Measurements from ENCODE around the gene LEF1.

LEF1 gene

GRCh38 chr4:108172753-108173598 is 4.2 kb upstream of the LEF1 start:
- peak overlapping the region; percentile 21 for H3K4me3 ChIP-seq (ENCODE audit: severe bottlenecking)
- peaks cover 73% of the 10 kb centered on the region for H3K27me3 ChIP-seq (ENCODE audit: insufficient read depth, poor library complexity, severe bottlenecking)
- no peaks in the 10 kb centered on the region for H3K36me3 ChIP-seq (ENCODE audit: low read depth)
- no peaks in the 10 kb centered on the region for H3K9me3 ChIP-seq (ENCODE audit: severe bottlenecking)
- DNase-seq (ENCODE audit: low spot score) (no peak), ATAC-seq (ENCODE audit: low read depth) (peak; percentile 59)
- no peak overlapping the region for H3K27ac ChIP-seq (ENCODE audit: poor library complexity, severe bottlenecking)
- TF ChIP-seq CTCF (IDR thresholded peaks at IDR 0.05; ENCODE audit: poor library complexity, severe bottlenecking) = no peak
- H3K4me1 ChIP-seq (ENCODE audit: insufficient read depth, poor library complexity, severe bottlenecking) = no peaks in the 10 kb centered on the region

GRCh38 chr4:108172231-108172752 is 3.6 kb upstream of the LEF1 start:
- Histone ChIP-seq H3K27ac (ENCODE audit: poor library complexity, severe bottlenecking) (no peak overlapping the region), H3K36me3 (ENCODE audit: low read depth) (no peaks in the 10 kb centered on the region), H3K4me3 (ENCODE audit: severe bottlenecking) (peak overlapping the region; percentile 21), H3K27me3 (ENCODE audit: insufficient read depth, poor library complexity, severe bottlenecking) (peaks cover 79% of the 10 kb centered on the region), H3K4me1 (ENCODE audit: insufficient read depth, poor library complexity, severe bottlenecking) (no peaks in the 10 kb centered on the region), H3K9me3 (ENCODE audit: severe bottlenecking) (no peaks in the 10 kb centered on the region)
- peak; percentile 14 for TF ChIP-seq CTCF (IDR thresholded peaks at IDR 0.05; ENCODE audit: poor library complexity, severe bottlenecking)
- no peak for DNase-seq (ENCODE audit: low spot score)
- peak; percentile 20 for ATAC-seq (ENCODE audit: low read depth)

- DNase-seq (ENCODE audit: low spot score) (no peak), ATAC-seq (ENCODE audit: low read depth) (no peak)
- H3K9me3 ChIP-seq (ENCODE audit: severe bottlenecking) = no peaks in the 10 kb centered on the region
- no peak for TF ChIP-seq CTCF (IDR thresholded peaks at IDR 0.05; ENCODE audit: poor library complexity, severe bottlenecking)
- no peak overlapping the region for H3K4me3 ChIP-seq (ENCODE audit: severe bottlenecking)
- H3K27ac ChIP-seq (ENCODE audit: poor library complexity, severe bottlenecking) = no peak overlapping the region
- peaks cover 86% of the 10 kb centered on the region for H3K27me3 ChIP-seq (ENCODE audit: insufficient read depth, poor library complexity, severe bottlenecking)
- no peaks in the 10 kb centered on the region for H3K36me3 ChIP-seq (ENCODE audit: low read depth)
- H3K4me1 ChIP-seq (ENCODE audit: insufficient read depth, poor library complexity, severe bottlenecking) = no peaks in the 10 kb centered on the region
These were observed 2.9 kb upstream of the LEF1 start for GRCh38 chr4:108171339-108172230.

DNA sequence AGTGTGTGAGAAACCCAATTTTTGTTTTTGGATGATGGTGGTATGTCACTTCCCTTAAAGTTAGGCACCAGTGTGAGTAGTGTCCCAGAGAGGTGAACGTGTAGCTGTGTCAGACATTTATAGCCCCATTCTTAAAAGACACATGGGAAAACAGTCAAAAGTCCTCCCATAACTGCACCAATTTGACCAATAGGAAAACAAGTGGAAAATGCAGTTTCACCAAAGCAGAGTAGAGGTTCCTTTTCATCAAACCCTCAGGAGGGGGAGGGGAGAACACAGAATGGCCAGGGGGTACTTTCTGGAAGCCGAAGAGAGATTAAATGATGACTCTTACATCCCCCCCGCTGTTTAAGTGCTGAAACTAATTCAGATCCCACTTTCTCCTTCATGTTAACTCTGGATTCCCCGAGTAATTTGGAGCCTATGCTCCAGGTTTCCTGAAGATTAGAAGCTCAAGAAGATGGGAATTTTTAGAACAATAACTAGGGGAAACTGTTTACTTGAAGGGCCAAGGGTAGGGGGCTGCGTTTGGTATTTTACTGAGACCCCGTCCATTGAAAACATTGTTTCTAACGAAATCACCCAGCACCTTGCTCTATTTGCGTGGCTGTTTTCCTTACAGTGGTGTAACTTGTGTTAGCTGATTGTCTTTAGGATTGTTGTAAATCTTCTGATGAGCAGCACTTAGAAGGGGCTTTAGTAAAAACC is 2.1 kb upstream of the LEF1 start:
- Histone ChIP-seq H3K36me3 (ENCODE audit: low read depth) (no peaks in the 10 kb centered on the region), H3K27ac (ENCODE audit: poor library complexity, severe bottlenecking) (no peak overlapping the region), H3K4me3 (ENCODE audit: severe bottlenecking) (no peak overlapping the region), H3K27me3 (ENCODE audit: insufficient read depth, poor library complexity, severe bottlenecking) (peaks cover 94% of the 10 kb centered on the region), H3K4me1 (ENCODE audit: insufficient read depth, poor library complexity, severe bottlenecking) (no peaks in the 10 kb centered on the region), H3K9me3 (ENCODE audit: severe bottlenecking) (no peaks in the 10 kb centered on the region)
- no peak for TF ChIP-seq CTCF (IDR thresholded peaks at IDR 0.05; ENCODE audit: poor library complexity, severe bottlenecking)
- DNase-seq (ENCODE audit: low spot score) = no peak
- no peak for ATAC-seq (ENCODE audit: low read depth)

Data from RWPE2 (cell line).